Measurements from ENCODE around the gene PAQR6.

- no peak for TF ChIP-seq POLR2A (IDR thresholded peaks at IDR 0.05)
- no peak for TF ChIP-seq CTCF (IDR thresholded peaks at IDR 0.05)
These were observed 25.7 kb downstream of the PAQR6 start for GRCh38 chr1:156221986-156222692.
